Kidney tubule cell (primary cell): ENCODE measurements around the gene PPP1R13L.

Experiments used
- DNase-seq: peaks from one replicate; pipeline ENCODE4 v3.0.0-alpha.2; 2018; ENCODE audit warnings: low spot score

The PPP1R13L gene

DNA sequence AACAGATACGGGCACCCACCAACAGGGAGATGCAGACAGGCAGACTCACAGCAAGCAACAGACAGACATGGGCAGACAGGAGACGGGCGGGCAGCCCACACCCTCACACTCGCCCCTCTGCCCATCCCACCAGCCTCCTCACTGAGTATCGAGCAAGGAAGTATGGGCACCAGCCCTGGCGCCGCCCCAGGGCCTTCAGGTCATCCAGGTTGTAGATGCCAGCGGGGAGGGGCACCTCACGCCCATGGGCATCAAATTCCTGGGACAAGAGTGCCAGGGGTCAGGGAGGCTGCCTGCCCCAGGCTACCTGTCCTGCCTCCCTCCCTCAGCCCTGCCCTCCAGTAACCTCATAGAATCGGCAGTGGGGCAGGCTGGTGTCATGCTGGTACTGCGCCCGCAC, 40.2 kb downstream of the PPP1R13L start:
- no peak for DNase-seq

DNA sequence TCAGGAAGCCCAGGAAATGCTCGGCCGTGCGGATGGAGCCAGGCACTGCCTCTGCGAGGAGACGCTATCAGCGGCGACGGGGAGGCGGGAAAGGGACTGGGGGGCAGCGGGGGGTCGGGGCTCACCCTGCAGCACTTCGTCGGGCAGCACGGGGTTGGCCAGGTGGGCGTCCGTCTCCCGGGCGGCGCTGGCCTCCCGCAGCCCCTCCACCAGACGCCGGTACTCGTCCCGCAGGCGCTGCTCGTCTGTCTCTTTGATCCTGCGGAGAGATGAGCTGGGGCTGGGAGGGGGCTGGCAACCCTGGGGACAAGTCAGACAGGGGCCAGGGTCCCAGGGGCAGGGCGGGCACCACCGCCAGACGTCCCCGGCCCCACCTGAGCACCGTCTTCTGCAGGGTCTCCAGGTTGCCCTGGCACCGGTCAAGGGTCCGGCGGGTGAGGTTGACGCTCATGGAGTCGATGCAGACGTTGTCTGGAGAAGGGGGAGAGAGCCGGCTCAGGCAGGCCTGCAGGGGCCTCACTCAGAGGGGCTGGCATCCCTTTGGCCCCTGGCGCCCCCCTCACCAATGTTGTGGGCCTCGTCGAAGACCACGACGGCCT, 40.9 kb downstream of the PPP1R13L start:
- DNase-seq: no peak

DNA sequence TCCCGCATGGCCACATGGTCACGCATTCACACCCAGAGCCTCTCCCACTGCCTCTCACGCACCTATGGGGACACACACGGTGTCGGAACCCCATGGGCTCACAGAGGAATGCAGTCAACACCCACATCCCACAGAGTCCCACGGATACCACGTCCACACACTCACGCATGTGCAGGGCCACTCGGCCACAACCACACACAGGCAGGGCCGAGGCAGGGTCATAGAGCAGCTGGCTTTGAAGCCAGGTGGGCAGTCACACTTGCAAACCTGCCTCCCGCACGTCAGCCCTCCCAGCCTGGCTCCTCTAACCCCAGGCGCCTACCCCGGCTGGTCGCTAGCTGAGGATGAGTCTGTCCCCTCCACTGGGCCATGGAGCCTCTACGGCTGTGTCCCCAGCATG, 42.6 kb downstream of the PPP1R13L start:
- no peak for DNase-seq

DNA sequence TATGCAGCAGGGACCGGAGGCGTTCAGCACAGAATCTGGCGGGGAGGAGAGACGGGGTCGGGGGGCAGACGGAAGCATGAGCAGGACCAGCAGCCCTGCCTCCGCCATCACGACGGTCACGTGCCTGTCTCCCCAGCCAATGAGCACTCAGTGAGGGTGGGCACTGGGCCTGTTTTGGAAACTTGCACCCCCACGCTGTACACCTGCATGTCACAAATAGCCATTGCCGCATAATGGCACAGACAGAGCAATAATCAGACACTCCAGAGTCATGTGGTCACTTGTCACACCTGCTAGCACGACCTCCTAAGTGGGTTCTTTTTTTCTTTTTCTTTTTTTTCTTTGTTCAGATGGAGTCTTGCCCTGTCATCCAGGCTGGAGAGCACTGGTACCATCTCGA, 43.3 kb downstream of the PPP1R13L start:
- no peak for DNase-seq

DNA sequence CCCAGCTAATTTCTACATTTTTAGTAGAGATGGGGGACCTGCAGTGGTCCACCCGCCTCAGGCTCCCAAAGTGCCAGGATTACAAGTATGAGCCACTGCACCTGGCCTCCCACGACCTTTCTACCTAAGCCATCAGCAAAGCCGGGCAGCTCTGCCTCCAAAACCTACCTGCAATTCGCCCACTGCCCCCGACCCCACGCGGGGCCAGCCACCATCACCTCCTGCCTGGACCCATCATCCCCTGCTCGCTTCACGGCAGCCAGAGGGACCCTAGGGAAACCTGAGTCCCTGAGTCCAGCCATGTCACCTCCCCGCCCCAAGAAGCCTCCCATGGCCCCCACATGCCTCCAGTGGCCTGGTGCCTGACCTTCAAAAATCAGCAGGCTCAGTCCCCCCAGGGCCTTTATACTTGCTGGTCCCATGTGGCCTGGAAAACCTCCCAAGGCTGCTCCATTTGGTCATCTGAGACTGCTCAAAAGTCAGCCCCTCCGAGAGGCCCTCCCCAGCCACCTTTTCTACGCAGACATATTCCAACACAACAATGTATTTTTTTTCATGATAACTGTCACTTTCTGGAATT, 46.6 kb downstream of the PPP1R13L start:
- no peak for DNase-seq

DNA sequence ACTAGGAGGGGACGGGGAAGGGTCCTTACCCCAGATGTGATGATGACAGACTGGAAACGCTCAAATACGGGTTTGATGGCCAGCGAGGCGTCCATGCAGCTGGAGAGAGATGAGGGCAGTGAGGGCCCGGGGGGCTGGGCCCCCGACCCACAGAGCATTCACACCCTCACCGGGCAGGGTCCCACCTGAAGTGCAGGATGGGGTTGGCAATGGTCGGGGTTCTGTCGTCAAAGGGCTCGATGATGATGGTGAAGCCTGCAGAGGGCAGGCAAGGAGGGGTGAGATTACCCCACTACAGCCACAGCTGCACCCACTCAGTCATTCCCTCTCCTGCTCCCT, 47.5 kb downstream of the PPP1R13L start:
- no peak for DNase-seq

DNA sequence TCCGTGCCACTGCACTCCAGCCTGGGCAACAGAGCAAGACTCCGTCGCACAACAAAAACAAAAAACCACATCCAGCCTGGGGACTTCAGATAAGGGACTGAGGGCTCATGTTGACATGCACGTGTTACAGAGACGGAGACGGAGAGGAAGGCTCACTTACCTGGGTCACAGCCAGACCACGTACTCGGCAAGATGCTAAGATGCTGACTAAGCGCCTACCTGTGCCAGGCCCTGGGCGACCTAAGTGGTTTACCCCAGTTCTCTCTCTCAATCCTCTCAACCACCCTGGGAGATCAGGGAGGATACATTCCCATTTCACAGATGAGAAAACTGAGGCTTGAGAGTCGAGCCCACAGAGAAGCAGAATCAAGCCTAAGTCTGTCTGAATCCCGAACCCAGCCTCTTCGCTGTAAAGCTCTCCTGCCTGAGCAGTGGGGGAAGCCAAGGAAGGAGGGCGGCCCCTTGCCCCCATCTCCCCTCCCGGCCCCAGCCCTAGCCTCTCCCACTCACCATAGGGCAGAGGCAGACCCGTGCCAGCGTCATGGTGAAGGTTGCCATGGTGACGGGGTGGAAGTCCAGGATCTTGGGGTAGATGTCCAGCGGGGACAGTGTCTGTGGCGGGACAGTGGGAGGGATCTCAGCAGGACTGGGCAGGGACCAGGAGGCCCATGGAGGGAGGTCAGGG, 48.0 kb downstream of the PPP1R13L start:
- DNase-seq: no peak

DNA sequence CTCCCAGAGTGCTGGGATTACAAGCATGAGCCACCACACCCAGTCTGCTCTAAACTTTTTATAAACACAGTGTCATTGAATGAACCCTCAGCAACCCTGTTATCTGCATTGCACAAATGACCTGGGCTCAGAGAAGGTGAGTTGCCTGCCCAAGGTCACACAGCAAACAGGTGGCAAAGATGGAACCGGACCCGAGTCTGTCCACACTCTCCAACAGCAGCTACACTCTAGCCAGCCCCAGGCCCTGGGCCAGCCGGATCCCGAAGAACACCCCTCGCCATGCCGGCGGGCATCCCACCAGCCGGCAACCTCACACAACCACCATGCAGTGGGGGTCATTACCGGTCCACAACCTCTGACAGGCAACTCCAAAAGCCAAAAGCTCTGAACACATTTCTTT, 49.0 kb downstream of the PPP1R13L start:
- no peak for DNase-seq

DNA sequence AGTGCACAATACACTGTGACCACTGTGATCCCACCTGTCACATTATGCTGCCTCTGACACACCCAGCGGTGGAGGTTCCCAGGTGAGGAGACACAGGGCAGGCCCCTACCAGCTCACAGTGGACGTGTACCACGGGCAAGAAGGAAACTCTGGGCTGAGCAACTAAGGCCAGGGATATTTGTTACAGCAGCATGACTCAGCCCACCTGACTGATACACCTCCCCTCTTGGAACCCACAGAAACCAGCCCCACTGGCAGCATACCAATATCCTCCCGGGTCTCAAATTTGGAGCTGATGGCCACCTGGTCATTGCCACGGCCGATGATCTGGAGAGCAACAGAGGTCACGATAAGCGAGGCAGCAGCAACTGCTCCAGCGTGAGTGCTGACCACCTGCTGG, 49.5 kb downstream of the PPP1R13L start:
- DNase-seq: no peak

DNA sequence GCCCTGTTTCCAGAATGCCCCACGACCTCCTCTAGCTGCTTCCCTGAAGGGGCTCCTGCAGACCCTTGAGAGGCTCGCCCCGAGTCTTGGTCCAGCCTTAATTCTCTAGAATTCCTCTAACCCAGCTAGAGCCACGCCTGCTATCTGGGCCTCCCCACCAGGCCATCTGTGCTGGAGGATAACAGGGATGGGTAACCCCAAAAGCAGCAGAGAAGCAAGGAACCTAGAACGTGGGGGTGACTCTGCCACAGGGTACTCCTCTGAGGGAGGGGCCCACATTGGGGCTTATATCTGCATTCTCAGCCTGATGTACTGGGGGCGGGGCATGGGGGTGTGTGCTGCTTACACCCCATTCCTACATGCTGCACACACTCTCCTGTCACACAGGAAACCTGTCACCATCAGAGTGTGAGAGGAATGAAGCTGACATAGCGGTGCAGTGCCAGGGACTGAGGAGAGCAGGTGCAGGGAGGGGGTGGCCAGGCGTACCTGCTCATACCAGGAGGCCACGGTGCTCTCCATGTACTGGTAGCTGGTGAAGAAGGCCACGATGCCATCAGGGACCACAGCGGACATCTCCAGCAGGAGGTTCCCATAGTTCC, 50.5 kb downstream of the PPP1R13L start:
- no peak for DNase-seq

DNA sequence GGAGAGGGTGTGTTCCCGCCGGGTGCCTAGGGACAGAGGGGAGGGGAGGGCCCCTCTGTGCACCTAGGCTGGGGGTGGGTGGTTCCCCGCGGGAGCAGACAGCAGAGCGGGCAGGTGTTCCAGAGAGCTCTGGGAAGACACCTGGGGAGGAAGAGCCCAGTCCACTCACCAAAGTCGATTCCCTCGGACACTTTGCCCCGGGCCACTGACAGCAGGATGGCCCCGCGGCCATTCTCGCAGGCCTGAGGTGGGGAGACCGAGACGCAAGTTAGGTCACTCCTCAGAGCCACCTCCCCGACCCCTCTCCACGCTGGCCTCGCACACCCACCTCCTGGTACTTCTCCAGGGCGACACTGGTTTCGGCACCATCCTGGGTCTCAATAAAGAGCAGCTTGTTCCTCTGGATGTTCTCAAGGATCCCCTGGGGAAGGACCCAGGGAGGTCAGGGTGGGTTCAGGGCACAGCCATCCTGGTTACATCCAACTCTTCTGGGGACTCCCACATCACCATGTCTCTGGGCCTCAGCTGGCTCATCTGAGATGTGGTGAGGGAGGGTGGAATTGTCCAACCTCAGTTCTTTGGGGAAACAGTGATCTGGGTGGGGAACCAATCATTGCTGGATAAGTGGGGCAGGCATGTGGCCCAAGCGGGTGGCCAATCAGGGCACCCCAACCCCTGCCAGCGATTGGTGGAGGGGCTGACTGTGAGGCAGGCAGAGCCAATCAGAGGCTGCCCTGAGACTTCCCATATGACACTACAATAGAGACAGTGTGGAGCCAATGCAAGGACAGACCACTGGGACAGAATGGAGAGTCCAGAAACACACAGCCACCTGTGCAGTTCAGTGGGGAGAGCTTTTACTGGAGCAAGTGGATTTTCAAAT, 51.7 kb downstream of the PPP1R13L start:
- no peak for DNase-seq

DNA sequence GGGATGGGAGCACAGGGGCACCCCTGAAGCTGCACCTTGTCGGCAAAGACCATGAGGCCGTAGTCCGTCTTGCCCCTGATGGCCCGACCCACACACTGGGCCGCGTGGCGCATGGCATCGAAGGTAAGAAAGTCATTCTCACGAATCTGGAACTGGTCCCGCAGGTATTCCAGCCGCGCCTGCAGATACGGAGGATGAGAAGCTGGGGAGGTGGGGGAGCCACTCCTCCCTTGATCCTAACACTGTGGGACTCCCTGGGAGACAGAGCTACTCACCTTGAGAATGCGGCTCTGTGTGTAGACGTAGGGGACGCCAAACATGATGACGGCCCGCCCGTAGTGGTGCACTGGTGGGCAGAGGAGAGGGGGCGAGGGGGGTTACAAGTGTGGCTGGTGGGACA, 52.4 kb downstream of the PPP1R13L start:
- DNase-seq: no peak

DNA sequence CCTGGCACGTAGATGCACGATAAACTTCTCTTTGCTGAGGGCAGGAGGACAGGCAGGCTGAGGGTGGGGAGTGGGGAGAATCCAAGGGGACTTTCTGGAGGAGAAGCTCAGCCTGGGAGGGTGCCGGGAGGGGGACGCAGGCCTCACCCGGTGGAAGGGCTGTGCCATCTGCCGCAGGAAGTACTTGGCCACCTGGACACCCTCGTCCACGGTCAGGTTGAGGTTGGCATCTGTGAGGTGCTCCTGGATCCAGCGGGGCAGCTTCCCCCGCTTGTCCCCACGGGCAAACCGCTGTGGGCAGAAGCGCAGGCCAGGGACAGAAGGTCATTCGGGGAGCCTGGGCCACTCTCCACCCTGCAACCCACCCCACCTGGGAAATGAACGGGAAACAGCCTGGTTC, 52.8 kb downstream of the PPP1R13L start:
- DNase-seq: no peak

DNA sequence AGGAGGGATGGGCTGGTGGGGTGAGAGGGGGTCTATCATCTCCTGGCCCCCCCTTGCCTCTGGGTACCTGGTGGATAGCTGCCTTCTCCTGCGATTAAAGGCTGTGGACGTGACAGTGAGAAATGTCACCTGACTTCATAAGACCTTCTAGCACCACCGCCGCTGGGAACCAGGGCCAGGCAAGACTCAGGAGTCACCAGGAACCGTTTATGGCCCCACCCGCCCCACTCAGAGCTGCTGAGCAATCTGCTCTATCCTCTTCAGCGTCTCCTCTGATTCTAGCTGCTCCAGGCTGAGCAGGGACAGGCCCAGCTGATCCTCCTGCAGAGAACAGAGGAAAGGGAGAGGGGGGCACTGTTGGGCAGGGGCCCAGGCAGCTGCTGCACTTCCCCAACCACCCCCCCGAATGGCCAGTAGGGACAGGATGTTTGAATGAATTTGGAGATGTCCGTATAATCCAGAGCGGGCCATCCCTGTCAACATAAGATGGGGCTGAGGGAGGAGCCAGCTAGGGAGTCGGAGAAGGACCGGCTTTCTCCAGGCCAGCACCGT, 53.4 kb downstream of the PPP1R13L start:
- DNase-seq: no peak

DNA sequence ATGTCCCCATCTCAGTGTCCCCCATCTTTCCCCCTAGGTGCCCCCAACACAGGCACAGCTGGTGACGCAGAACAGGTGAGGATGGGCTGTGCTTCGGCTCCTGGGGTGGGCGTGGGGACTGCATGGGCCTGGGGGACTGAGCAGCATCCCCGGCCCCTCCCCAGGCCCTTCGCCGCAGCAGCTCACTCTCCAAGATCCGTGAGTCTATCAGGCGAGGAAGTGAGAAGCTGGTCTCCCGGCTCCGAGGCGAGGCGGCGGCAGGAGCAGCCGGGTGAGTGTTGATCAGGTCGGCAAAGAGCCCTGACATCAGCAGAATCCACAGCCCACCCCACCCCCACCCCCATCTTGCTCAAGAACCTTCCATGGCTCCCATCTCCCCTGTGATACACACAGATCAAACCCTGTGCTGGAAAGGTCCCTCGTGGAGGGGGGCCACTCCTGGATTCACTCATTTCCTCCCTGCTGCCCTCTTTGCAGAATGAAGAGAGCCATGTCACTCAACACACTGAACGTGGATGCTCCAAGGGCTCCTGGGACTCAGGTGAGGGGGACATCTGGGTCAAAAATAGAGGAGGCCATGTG, 54.3 kb downstream of the PPP1R13L start:
- no peak for DNase-seq

DNA sequence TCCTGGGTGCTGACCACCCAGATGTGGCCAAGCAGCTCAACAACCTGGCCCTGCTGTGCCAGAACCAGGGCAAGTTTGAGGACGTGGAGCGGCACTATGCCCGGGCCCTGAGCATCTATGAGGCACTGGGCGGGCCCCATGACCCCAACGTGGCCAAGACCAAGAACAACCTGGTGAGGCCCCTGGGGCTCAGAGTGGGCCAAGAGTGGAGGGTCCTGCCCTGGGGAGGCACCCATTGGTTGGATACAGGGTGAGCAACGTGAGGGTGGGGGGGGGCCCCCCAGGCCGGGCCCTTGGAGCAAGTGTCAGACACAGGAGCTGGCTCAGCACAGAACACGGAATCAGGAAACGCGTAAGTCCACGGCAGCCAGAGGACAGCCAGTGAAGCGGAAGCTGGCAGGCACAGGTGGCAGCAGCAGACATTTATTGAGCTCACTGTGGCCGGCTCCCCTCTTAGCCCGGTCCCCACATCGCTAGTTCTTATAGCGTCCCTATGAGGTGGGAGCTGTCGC, 55.4 kb downstream of the PPP1R13L start:
- DNase-seq: no peak

DNA sequence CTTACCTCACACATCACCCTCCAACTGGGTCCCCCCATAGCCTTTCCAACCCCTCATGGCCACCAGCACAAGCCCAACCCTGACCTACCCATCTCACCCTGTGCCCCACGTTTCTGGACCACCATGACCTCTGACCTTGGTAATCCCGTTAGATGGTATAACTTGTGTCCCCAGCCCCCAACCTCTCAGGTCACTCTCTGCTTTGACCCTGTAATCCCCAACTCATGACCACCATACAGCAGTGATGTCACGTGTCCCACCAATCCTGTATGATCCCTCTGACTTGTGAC, 55.8 kb downstream of the PPP1R13L start:
- no peak for DNase-seq

DNA sequence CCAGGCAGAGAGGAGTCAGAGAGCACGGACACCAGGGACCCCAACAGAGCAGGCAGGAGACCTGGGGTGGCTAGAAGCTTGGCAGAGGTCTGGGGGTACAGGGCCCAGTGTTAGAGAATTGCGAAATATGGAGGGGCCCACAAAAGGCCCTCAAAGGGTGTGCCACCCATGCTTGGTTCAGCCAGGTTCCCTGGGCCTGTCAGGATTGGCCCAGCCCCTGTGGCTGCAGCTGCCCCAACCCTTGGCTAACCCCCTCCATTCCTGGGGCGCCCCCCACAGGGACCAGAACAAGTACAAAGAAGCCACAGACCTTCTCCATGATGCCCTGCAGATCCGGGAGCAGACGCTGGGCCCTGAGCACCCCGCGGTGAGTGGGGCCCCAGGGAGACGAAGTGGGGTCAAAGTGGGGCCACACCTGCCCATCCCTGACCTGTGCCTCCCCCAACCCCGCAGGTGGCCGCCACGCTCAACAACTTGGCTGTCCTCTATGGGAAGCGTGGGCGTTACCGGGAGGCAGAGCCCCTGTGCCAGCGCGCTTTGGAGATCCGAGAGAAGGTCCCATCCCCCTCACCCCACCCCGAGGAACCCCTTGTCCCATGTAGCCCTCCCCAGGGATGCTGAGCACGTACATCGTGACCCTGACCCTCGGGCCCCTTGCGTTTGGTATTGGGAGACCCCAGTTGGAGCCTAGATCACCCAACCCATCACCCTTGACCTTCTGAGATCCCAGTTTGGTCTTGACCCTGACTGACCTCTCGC, 56.3 kb downstream of the PPP1R13L start:
- no peak for DNase-seq

DNA sequence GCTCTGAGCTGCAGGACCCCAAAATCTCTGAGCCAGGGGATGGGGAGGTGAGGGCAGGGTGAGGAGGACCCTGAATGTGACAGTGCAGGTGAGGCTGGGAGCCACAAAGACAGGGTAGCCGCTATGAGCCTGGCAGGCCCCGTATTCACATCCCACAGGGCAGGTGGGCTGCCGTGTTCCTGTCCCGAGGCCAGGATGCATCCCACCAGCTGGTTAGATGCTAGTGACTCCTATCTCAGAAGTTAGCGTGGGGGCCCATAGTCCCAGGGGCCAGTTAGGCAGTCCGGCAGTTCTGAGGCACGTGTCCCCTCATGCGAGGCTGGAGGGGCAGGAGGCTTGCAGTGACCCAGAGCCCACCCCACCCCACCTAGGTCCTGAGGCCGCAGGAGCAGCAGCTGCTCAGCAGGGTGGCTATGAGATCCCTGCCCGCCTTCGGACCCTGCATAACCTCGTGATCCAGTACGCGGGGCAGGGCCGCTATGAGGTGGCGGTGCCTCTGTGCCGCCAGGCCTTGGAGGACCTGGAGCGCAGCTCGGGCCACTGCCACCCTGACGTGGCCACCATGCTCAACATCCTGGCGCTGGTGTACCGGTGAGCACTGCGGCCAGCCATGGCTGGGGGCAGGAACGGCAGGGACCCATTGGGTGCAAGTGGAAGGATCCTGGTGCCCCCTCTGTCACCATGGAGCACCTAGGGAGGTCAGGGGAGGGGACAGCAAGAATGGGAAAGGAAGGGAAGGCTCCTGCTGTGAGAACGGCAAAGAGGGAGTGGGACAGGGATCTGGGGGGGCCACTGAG, 57.1 kb downstream of the PPP1R13L start:
- DNase-seq: no peak

DNA sequence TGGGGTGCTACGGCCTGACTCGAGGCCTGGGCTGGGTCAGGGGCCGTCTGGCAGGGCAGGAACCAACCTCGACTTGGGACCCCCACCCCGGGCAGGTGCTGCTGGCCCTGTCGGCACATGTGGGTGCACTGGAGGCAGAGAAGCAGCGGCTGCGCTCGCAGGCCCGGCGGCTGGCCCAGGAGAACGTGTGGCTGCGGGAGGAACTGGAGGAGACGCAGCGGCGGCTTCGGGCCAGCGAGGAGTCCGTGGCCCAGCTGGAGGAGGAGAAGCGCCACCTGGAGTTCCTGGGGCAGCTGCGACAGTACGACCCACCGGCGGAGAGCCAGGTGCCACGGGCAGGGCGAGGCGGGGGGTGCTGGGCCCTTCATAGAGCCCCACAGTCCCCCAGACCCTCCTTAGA, 58.4 kb downstream of the PPP1R13L start:
- DNase-seq: no peak
